GM12891 (cell line): Measurements from ENCODE around the gene POU2F2.

ENCODE experiments used
- PAX5 ChIP-seq: IDR thresholded peaks from 2 replicates; pipeline ENCODE4 v1.6.1; 2011; ENCODE audit warnings: low read length, moderate library complexity, mild to moderate bottlenecking; ENCODE audit not compliant: insufficient read depth, severe bottlenecking
- POLR2A ChIP-seq: IDR thresholded peaks from 2 replicates; pipeline ENCODE4 v1.6.1; 2011; ENCODE audit warnings: low read depth, low read length, control low read depth
- SPI1 ChIP-seq: IDR thresholded peaks from 2 replicates; pipeline ENCODE4 v1.6.1; 2011; ENCODE audit warnings: low read depth, low read length, control low read depth

DNA sequence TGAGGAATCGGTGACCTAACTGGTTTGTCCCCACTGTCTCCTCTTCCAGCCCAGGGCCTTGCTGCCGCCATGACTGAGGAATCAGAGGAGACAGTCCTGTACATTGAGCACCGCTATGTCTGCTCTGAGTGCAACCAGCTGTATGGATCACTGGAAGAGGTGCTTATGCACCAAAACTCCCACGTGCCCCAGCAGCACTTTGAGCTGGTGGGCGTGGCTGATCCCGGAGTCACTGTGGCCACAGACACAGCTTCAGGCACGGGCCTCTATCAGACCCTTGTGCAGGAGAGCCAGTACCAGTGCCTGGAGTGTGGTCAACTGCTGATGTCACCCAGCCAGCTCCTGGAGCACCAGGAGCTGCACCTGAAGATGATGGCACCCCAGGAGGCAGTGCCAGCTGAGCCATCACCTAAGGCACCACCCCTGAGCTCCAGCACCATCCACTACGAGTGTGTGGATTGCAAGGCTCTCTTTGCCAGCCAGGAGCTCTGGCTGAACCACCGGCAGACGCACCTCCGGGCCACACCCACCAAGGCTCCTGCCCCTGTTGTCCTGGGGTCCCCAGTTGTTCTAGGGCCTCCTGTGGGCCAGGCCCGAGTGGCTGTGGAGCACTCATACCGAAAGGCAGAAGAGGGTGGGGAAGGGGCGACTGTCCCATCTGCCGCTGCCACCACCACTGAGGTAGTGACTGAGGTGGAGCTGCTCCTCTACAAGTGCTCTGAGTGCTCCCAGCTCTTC lies 53.5 kb downstream of the POU2F2 start:
- TF ChIP-seq SPI1 (no peak), POLR2A (no peak), PAX5 (no peak)
